Activated CD4-positive, alpha-beta T cell treated with anti-CD3 and anti-CD28 coated beads for 1 hour (primary cell): ENCODE data around the gene NAA15.
"Not testable (repeated sequence)": the region's sequence is repeated elsewhere in the genome, so short reads cannot be mapped to it uniquely, and the experiment has no call there.

Experiments used
- DNase-seq: peaks from one replicate; pipeline ENCODE4 v3.0.0-alpha.2; 2020

NAA15 gene

GRCh38 chr4:139299536-139299935, 1.8 kb upstream of the NAA15 start:
- DNase-seq, result no peak

GRCh38 chr4:139300431-139301112, 733 bp upstream of the NAA15 start:
- DNase-seq, result no peak

- DNase-seq, result peak; percentile 50
Observed at GRCh38 chr4:139301821-139302611, 711 bp downstream of the NAA15 start, which contains the start of gene NDUFC1. NDUFC1 (minus strand) TSS chr4:139302477; CDS start chr4:139295798, 6,679 bp downstream.

GRCh38 chr4:139304920-139305319, 3.6 kb downstream of the NAA15 start:
- DNase-seq, result no peak

- DNase-seq, result no peak
Observed at GRCh38 chr4:139311909-139312308, 10.6 kb downstream of the NAA15 start.

GRCh38 chr4:139312552-139313332, 11.4 kb downstream of the NAA15 start:
- DNase-seq, result no peak

GRCh38 chr4:139313414-139313813, 12.1 kb downstream of the NAA15 start:
- DNase-seq, result not testable (repeated sequence)

GRCh38 chr4:139314047-139314800, 12.9 kb downstream of the NAA15 start:
- no peak for DNase-seq

GRCh38 chr4:139315221-139315675, 13.9 kb downstream of the NAA15 start:
- no peak for DNase-seq

- no peak for DNase-seq
Observed at GRCh38 chr4:139316733-139317132, 15.4 kb downstream of the NAA15 start.

- no peak for DNase-seq
Observed at GRCh38 chr4:139317635-139318034, 16.3 kb downstream of the NAA15 start.

- no peak for DNase-seq
Observed at GRCh38 chr4:139319571-139319970, 18.3 kb downstream of the NAA15 start.

GRCh38 chr4:139322070-139322469, 20.8 kb downstream of the NAA15 start:
- DNase-seq, result not testable (repeated sequence)

- not testable (repeated sequence) for DNase-seq
Observed at GRCh38 chr4:139322541-139322940, 21.2 kb downstream of the NAA15 start.

- DNase-seq, result no peak
Observed at GRCh38 chr4:139324620-139325019, 23.3 kb downstream of the NAA15 start.

GRCh38 chr4:139329665-139330200, 28.4 kb downstream of the NAA15 start:
- no peak for DNase-seq

GRCh38 chr4:139330283-139330682, 29.0 kb downstream of the NAA15 start:
- no peak for DNase-seq

GRCh38 chr4:139331185-139331584, 29.9 kb downstream of the NAA15 start:
- no peak for DNase-seq

GRCh38 chr4:139333046-139333445, 31.7 kb downstream of the NAA15 start:
- no peak for DNase-seq

GRCh38 chr4:139337612-139338011, 36.3 kb downstream of the NAA15 start:
- DNase-seq, result no peak

- DNase-seq, result no peak
Observed at GRCh38 chr4:139361301-139361700, 60.0 kb downstream of the NAA15 start.

GRCh38 chr4:139367421-139368090, 66.3 kb downstream of the NAA15 start:
- no peak for DNase-seq
